ENCODE measurements around the gene KCNJ2. TPM values are rescaled to one million over a fixed set of nuclear protein-coding genes. Genes with fewer than 3 reads are reported as not detected.

Gene KCNJ2
- polyA plus RNA-seq, 2 of the 4 experiments (the other 2 are of a cell fraction), result 0.14 to 0.17 TPM

- no peak overlapping the region for H3K4me3 ChIP-seq
- H3K4me1 ChIP-seq, result no peaks in the 10 kb centered on the region
- ATAC-seq (no peak), DNase-seq (ENCODE audit: low read depth in 1 of 2, low spot score in 1 of 2) (no peak), FAIRE-seq (no peak)
- H3K27ac ChIP-seq, result no peak overlapping the region
- no peak overlapping the region for H3K4me2 ChIP-seq
- ChIA-PET POLR2A (no interaction called here), CTCF (interaction anchor here (0.8 to 1.7 kb wide), 5 partner anchors 9 to 631 kb away, joined by 3 to 5 read pairs (median 4); no protein-coding TSS in a partner anchor)
- H3K9me3 ChIP-seq, result no peaks in the 10 kb centered on the region
- TF ChIP-seq FOSL2 (IDR thresholded peaks at IDR 0.05) (no peak), FOSL2 (CRISPR knock-in tag; IDR thresholded peaks at IDR 0.05) (no peak), NPAS2 (CRISPR knock-in tag; IDR thresholded peaks at IDR 0.05; ENCODE audit: borderline replicate concordance) (0 out of 2 replicates have a peak, but pooled peaks have one; percentile 1), ZNF302 (CRISPR knock-in tag; IDR thresholded peaks at IDR 0.05) (no peak)
- WGBS (ENCODE audit: missing lambda C conversion rate), result 91% methylated on average over 3 of the region's 3 CpGs
These were observed 16.1 kb upstream of the KCNJ2 start for GRCh38 chr17:70153210-70153609.

- ChIA-PET POLR2A (no interaction called here), CTCF (interaction anchor here (0.8 kb wide), 1 partner anchor 14 kb away, joined by 4 read pairs; no protein-coding TSS in a partner anchor)
- TF ChIP-seq CBX2 (IDR thresholded peaks at IDR 0.05; ENCODE audit: borderline replicate concordance, low read depth), result no peak
- TF ChIP-seq, protein P1, sequence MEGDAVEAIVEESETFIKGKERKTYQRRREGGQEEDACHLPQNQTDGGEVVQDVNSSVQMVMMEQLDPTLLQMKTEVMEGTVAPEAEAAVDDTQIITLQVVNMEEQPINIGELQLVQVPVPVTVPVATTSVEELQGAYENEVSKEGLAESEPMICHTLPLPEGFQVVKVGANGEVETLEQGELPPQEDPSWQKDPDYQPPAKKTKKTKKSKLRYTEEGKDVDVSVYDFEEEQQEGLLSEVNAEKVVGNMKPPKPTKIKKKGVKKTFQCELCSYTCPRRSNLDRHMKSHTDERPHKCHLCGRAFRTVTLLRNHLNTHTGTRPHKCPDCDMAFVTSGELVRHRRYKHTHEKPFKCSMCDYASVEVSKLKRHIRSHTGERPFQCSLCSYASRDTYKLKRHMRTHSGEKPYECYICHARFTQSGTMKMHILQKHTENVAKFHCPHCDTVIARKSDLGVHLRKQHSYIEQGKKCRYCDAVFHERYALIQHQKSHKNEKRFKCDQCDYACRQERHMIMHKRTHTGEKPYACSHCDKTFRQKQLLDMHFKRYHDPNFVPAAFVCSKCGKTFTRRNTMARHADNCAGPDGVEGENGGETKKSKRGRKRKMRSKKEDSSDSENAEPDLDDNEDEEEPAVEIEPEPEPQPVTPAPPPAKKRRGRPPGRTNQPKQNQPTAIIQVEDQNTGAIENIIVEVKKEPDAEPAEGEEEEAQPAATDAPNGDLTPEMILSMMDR (IDR thresholded peaks at IDR 0.05), result no peak
- TF ChIP-seq RFX5 (IDR thresholded peaks at IDR 0.05), result no peak
- no peak for TF ChIP-seq USF2 (IDR thresholded peaks at IDR 0.05)
- TF ChIP-seq, protein P2, sequence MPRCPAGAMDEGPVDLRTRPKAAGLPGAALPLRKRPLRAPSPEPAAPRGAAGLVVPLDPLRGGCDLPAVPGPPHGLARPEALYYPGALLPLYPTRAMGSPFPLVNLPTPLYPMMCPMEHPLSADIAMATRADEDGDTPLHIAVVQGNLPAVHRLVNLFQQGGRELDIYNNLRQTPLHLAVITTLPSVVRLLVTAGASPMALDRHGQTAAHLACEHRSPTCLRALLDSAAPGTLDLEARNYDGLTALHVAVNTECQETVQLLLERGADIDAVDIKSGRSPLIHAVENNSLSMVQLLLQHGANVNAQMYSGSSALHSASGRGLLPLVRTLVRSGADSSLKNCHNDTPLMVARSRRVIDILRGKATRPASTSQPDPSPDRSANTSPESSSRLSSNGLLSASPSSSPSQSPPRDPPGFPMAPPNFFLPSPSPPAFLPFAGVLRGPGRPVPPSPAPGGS (IDR thresholded peaks at IDR 0.05), result no peak
- no peak for TF ChIP-seq ELK1 (IDR thresholded peaks at IDR 0.05; ENCODE audit: low read depth, low read length)
- TF ChIP-seq HES2 (IDR thresholded peaks at IDR 0.05), result no peak
- no peak for TF ChIP-seq PHF8 (IDR thresholded peaks at IDR 0.05; ENCODE audit: borderline replicate concordance, low read depth)
- TF ChIP-seq, protein P3, sequence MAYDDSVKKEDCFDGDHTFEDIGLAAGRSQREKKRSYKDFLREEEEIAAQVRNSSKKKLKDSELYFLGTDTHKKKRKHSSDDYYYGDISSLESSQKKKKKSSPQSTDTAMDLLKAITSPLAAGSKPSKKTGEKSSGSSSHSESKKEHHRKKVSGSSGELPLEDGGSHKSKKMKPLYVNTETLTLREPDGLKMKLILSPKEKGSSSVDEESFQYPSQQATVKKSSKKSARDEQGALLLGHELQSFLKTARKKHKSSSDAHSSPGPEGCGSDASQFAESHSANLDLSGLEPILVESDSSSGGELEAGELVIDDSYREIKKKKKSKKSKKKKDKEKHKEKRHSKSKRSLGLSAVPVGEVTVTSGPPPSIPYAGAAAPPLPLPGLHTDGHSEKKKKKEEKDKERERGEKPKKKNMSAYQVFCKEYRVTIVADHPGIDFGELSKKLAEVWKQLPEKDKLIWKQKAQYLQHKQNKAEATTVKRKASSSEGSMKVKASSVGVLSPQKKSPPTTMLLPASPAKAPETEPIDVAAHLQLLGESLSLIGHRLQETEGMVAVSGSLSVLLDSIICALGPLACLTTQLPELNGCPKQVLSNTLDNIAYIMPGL (CRISPR knock-in tag; IDR thresholded peaks at IDR 0.05; ENCODE audit: borderline replicate concordance), result no peak
- no peak for TF ChIP-seq CBX8 (IDR thresholded peaks at IDR 0.05)
- ATAC-seq (no peak; a peak in 1 of 6 replicates), DNase-seq (ENCODE audit: low read depth in 1 of 2, low spot score in 1 of 2) (no peak), FAIRE-seq (no peak)
- WGBS (ENCODE audit: missing lambda C conversion rate), result 77% methylated on average over 4 of the region's 4 CpGs
- H3K4me3 ChIP-seq, result no peak overlapping the region
- H3K4me1 ChIP-seq, result peaks cover 8% of the 10 kb centered on the region; the same call in 1 of the 3 replicates
- H3K27ac ChIP-seq, result no peak overlapping the region
- H3K9me3 ChIP-seq, result no peaks in the 10 kb centered on the region
- H3K4me2 ChIP-seq, result no peak overlapping the region
These were observed 12.2 kb upstream of the KCNJ2 start for GRCh38 chr17:70157151-70157550.

GRCh38 chr17:70158180-70158579, 11.2 kb upstream of the KCNJ2 start:
- no peak overlapping the region for H3K4me2 ChIP-seq
- H3K9me3 ChIP-seq, result no peaks in the 10 kb centered on the region
- ChIA-PET POLR2A (no interaction called here), CTCF (interaction anchor here (0.8 to 2.2 kb wide), 3 partner anchors 9 to 549 kb away, joined by 3 to 12 read pairs (median 4); no protein-coding TSS in a partner anchor)
- H3K27ac ChIP-seq, result no peak overlapping the region
- H3K4me3 ChIP-seq, result no peak overlapping the region
- H3K4me1 ChIP-seq, result peaks cover 8% of the 10 kb centered on the region; the same call in 1 of the 3 replicates
- no peak for FAIRE-seq
- 48% methylated on average over 4 of the region's 4 CpGs for WGBS (ENCODE audit: missing lambda C conversion rate)
- no peak for ATAC-seq
- no peak for DNase-seq (ENCODE audit: low read depth in 1 of 2, low spot score in 1 of 2)
- no peak for TF ChIP-seq NFE2L2 (conservative IDR thresholded peaks at IDR 0.05; ENCODE audit: low read length)
- TF ChIP-seq FOSL2 (IDR thresholded peaks at IDR 0.05), result no peak
- TF ChIP-seq FOSL2 (CRISPR knock-in tag; IDR thresholded peaks at IDR 0.05), result no peak
- no peak for TF ChIP-seq CHD2 (IDR thresholded peaks at IDR 0.05; ENCODE audit: low read length, partially characterized antibody)
- TF ChIP-seq MAZ (IDR thresholded peaks at IDR 0.05; ENCODE audit: borderline replicate concordance, low read depth, low read length), result no peak
- TF ChIP-seq, protein P3 (CRISPR knock-in tag; IDR thresholded peaks at IDR 0.05; ENCODE audit: borderline replicate concordance), result no peak
- TF ChIP-seq ESRRA (IDR thresholded peaks at IDR 0.05; ENCODE audit: borderline replicate concordance, low read length), result no peak
- no peak for TF ChIP-seq POLR2A (IDR thresholded peaks at IDR 0.05; ENCODE audit: low read length)
- TF ChIP-seq, protein P1 (IDR thresholded peaks at IDR 0.05), result no peak
- no peak for TF ChIP-seq EP300 (IDR thresholded peaks at IDR 0.05)
- no peak for TF ChIP-seq HOXA7 (CRISPR knock-in tag; IDR thresholded peaks at IDR 0.05)

Measured in A549 (cell line).